NCI-H1105 treated with DMSO at 0.1 percent for 48 hours (cell line): ENCODE measurements around the gene POC1A.

Source experiments
- DNase-seq: peaks from one replicate; lab custom pipeline; 2025; lab: John Stamatoyannopoulos, UW

POC1A gene

DNA sequence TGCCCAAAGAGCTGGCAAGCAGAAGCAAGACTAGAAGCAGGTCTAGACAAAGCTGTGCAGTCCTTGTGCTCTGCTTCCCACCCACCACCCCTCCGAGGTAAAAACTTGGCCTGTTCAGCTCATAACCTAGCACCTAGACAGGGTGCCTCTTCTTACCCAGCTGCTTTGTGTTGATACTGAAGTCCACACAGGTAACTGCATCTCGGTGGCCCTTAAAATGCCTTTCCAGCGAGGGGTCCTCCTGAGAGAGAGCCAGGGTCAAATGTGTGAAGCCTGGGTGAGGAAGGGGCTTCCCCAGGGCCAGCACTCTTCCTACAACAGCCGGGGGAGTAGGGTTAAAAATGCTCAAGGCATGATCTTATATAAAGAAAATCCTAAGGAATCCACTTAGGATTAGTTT lies 3.4 kb downstream of the POC1A start:
- DNase-seq: no peak

- DNase-seq: no peak
Measured at GRCh38 chr3:52150357-52150756, 3.9 kb downstream of the POC1A start.

GRCh38 chr3:52149726-52150125 lies 4.5 kb downstream of the POC1A start:
- no peak for DNase-seq

- no peak for DNase-seq
Measured at GRCh38 chr3:52149021-52149420, 5.2 kb downstream of the POC1A start.

- DNase-seq: no peak
Measured at GRCh38 chr3:52147804-52148203, 6.4 kb downstream of the POC1A start.

DNA sequence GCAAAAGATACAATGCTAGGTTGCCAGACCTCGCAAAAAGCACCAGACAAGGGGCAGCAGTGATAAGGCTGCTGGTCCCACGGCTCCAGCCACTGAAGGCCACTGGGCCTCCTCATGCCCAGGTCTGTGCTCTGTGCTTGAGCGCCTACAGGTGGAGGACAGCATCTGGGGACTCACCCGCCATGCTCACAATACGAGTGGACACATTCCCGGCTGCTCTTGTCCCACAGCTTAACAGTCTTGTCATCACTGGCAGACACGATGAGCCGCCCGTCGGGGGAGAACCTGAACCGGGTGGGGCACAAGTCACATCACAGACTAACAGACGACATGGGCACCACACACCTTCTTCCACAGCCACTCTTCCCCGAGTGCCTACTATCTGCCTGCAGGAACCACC lies 7.4 kb downstream of the POC1A start:
- no peak for DNase-seq

DNA sequence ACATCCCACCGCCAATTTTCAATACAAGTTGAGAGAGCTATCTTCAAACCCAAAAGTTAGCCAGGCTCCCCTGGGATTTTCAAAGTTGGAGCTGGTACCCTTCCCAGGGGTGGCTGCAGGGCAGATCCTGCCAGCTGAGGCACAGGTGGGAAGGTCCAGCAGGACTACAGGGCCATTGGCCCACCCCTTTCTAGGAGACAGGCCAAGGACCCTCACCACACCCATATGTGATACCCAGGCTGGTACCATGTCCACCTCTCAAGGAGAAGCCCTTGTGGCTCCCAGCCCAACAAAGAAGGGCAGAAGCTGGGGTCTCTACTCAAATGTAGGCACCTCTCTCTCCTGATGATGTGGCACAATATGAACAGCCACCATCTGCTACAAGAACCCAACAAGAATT lies 8.0 kb downstream of the POC1A start:
- no peak for DNase-seq

DNA sequence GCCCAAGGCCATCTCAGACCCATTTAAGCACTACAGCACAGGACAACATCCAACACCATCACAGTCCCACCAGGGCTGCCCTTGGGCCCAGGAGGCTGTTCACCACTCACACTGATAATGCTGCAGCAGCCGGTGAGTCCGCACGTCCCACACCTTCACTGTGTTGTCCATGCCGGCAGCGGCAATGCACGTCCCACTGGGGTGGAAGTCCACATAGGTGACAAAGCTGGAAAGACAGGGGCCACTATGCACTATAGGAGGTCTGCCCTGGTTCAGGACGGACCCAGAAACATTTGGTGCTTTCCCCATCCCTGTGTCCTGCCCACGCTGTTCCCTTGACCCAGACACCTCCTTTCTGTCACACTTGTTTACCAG lies 8.5 kb downstream of the POC1A start:
- no peak for DNase-seq

- DNase-seq: no peak
Measured at GRCh38 chr3:52144796-52145735, 9.2 kb downstream of the POC1A start.

- peak; percentile 27 for DNase-seq
Measured at GRCh38 chr3:52144034-52144795, 10.0 kb downstream of the POC1A start.

- no peak for DNase-seq
Measured at GRCh38 chr3:52143616-52144015, 10.6 kb downstream of the POC1A start.

DNA sequence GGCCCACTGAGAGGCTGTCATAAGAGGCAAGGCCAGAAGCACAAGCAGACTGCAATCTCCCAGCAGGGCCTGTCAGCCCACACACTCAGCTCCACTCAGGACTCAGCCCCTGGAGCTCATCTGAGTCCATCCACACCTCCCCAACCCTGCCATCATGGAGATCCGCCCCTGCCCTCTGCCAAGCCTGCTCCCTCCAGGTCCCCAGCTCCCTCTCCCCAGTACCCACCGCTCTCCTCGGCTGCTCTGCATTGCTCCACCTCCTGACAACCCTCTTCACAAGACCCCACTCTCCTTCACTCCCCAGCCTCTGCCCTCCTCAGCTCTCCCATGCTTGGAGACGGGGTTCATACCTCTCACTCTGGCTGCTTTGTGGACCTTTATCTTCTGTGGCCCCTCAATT lies 11.1 kb downstream of the POC1A start:
- no peak for DNase-seq

DNA sequence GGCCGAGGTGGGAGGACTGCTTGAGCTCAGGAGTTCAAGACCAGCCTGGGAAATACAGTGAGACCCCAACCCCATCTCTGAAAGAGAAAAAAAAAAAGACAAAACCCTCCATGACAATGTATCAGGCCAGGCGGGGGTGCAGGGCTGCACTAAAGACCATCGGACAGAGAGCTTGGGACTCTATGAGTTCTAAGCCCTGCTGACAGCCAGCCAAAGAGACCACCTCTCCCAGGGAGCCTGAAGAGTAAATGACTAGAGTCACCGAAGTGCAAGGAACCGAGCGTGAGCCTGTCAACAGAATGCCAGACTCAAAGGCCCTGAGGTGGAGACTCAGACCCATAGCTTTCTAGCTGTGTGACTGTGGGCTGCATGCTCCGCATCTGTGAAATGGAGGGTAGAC lies 12.5 kb downstream of the POC1A start:
- no peak for DNase-seq

DNA sequence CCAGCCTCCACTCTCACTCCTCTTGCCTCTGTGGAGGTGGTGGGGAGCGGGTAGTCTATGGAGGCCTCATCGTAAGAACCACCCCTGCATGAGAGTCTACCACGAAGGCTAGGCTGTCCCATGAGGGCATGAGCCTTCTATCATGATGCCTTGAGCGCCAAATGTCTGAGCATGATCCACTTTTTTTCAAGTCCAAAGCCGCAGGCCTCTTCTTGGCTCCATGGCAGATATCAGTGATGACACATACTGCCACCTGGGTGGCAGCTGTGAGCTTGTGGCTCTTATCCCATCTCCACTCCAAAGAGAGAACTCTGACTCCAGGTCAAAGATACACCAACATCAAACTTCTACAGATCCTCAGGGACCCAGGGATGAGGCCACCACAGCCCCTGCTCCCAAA lies 13.5 kb downstream of the POC1A start:
- no peak for DNase-seq

DNA sequence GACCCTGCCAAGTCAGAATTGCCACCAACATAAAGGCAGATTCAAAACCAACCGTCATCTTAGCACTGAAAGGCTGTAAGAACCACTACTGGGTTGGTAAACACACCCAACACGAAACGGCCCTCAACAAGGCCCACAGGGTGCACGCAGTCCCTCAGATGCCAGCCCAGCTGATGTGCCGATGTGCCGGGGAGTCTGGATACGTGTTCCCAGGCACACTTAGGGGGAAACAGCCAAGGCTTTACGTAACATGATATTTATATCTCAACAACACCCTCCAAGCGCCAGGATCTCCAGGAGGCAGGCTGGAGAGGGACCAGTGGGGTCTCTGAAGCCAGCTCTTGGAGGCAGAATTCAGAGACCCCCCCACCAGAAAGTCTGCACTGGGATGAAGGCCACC lies 14.2 kb downstream of the POC1A start:
- no peak for DNase-seq

GRCh38 chr3:52137311-52137710 lies 16.9 kb downstream of the POC1A start:
- DNase-seq: no peak

- DNase-seq: no peak
Measured at GRCh38 chr3:52136513-52136912, 17.7 kb downstream of the POC1A start.

DNA sequence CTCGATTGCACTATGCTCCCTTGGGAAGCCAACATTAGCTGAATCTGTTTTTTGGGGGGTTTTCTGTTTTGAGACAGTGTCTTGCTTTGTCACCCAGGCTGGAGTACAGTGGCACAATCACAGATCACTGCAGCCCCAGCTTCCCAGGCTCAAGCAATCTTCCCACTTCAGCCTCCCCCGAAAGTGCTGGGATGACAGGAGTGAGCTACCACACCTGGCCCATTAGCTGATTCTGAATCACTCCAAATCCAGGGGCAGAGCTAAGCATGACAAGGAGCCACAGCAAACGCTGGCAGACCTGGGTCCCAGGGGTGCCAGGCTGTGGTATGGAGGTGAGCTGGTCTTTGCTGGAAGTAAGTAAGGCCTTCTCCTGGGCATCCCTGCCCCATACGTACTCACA lies 18.9 kb downstream of the POC1A start:
- no peak for DNase-seq

DNA sequence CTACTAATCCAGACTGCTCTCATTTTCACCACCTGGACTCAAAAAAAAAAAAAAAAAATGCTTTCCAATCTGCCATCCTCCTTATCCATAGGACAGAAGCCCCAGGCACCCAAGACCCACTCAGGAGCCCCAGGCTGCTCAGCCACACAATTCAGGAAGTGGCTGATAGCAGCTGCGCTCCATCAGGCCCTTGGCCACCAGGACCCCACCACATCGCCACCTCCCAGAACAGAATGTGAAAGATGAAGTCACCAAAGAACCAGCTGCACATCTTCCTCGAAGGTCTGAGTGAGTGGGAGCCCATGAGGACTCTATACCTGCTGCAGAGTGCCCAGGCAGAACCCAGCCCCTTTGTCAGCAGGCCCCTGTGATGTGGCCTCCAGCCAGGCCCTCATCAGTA lies 19.5 kb downstream of the POC1A start:
- DNase-seq: no peak

DNA sequence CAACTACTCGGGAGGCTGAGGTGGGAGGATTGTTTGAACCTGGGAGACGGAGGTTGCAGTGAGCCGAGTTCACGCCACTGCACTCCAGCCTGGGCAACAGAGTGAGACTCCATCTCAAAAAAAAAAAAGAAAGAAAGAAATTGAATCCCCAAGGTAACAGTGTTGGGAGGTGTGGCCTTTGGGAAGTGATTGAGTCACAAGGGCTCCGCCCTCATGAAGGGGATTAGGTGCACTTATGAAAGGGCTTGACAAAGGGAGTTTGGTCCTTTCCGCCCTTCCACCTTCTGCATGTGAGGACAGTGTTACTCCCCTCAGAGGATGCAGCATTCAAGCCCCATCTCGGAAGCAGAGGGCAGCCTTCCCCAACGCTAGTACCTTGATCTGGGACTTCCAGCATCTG lies 21.3 kb downstream of the POC1A start:
- DNase-seq: no peak

DNA sequence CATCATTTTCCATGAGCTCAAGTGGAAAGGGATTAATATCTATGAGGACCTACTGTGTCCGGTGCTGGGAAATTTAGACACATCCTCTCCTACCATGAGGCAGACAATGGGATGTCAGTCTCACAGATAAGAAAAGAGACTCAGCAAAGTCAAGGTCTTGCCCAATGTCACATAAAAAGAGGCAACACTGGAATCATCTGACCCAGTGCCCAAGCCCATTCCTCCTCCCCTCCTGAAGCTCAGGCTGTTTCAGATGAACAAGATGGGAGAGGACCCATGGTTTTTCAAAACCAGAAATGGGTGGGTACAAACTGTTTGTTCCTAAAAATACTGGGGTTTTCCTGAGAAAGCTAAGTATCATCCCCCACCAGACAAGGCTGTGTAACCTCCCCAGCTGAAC lies 22.2 kb downstream of the POC1A start:
- DNase-seq: no peak

DNA sequence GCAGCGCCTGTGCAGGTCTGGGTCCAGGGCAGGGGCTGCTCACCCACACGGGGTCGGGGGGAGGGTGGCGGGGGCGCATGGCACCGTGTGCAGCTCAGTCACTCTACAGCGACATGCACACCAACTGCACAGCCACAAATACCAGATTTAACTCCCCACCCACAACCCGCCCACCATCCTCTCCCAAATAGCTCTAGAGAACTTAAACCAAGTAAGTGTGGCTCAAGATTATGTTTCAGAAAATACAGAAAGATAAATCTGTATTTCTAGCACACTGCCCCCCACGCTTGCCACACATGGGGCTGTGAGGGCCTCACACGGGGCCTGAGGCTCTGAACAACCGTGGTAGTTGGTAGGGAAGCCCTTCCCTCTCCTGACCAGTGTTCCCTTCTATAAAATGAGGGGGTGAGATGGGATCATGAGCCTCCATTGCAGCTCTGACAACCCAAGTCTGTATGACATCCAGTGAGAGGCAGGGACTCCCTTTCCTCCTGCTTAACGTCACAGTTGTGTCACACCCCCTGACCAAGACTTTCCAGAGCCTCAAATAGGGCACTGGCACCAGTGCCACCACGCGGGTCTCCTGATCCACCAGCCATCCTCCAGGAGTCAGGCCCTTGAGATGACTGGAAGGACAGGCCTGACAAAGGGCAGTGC lies 23.1 kb downstream of the POC1A start:
- DNase-seq: no peak

DNA sequence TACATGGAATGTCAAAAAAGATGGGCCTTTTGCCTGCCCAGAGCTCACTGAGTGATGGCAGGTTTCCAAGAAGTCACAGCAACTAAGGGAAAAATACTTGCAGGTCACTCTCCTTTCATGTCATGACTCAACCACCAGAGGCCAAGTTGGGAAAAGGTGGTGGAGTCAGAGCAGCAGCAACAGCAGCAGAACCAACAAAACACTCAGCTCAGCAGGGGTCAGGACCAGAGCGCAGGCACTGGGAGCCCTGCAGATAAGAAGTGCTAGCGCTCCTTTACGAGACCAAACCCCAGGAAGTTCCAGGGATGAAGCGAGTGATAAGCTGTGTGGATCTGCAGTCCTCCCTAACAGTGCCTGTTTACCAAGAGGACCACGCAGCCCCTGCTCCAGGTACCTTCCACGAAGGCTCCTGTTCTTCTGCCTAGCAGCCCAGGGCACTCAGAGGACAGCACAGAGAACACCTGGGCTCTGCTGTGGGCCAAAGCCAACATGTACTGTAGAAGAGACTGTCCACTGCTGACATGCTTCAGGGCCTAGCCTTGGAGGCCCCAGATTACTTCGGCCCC lies 26.0 kb downstream of the POC1A start:
- DNase-seq: no peak
